Loucy (cell line): ENCODE results near the gene WASF2.

Source experiments
- EZH2phosphoT487 ChIP-seq: fragments of 200-600 bp; IDR thresholded peaks from 2 replicates; pipeline ENCODE4 v1.6.1; 2018; ENCODE audit warnings: antibody characterized with exemption, mild to moderate bottlenecking, moderate library complexity, borderline replicate concordance
- TF ChIP-seq, protein P1 (sequence below): fragments of 200-600 bp; sonication (generic); conservative IDR thresholded peaks from 2 replicates; pipeline ENCODE4 v1.5.1; 2014; ENCODE audit warnings: mild to moderate bottlenecking, antibody characterized with exemption, low read length

DNA sequence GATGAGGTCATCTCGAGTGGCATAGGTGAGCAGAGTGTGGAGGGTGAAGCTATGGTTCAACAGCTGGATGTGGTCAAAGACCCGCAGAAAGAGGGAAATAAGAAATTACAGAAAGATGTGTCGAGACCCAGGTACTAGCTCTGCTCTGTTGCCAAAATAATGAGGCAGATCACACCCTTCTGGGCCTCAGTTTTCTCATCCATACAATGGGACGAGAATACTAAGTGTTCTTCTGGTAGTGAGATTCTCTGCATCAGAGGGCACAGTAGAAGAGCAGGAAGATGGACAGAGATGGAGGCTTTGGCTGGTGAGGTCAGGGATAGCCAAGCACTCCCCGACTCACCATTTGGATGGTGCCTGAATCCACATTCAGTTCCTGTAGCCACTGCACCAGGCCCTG, 134.3 kb downstream of the WASF2 start:
- TF ChIP-seq, protein P1, sequence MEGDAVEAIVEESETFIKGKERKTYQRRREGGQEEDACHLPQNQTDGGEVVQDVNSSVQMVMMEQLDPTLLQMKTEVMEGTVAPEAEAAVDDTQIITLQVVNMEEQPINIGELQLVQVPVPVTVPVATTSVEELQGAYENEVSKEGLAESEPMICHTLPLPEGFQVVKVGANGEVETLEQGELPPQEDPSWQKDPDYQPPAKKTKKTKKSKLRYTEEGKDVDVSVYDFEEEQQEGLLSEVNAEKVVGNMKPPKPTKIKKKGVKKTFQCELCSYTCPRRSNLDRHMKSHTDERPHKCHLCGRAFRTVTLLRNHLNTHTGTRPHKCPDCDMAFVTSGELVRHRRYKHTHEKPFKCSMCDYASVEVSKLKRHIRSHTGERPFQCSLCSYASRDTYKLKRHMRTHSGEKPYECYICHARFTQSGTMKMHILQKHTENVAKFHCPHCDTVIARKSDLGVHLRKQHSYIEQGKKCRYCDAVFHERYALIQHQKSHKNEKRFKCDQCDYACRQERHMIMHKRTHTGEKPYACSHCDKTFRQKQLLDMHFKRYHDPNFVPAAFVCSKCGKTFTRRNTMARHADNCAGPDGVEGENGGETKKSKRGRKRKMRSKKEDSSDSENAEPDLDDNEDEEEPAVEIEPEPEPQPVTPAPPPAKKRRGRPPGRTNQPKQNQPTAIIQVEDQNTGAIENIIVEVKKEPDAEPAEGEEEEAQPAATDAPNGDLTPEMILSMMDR: no peak
- TF ChIP-seq EZH2phosphoT487: no peak
